MM.1S (cell line): ENCODE data around the gene CXXC4.

Source experiments
- EZH2 ChIP-seq: fragments of 300-600 bp; sonication (generic); optimal IDR thresholded peaks from 2 replicates; pipeline ENCODE3; 2017; ENCODE audit warnings: low read depth, mild to moderate bottlenecking, antibody characterized with exemption, low read length, mixed read lengths
- EZH2phosphoT487 ChIP-seq: fragments of 300-600 bp; sonication (generic); IDR thresholded peaks from 2 replicates; pipeline ENCODE4 v1.6.1; 2018; ENCODE audit warnings: antibody characterized with exemption, low read length
- TF ChIP-seq, protein P1 (sequence below): fragments of 300-600 bp; sonication (generic); IDR thresholded peaks from 2 replicates; pipeline ENCODE4 v1.5.1; 2016; ENCODE audit warnings: antibody characterized with exemption, low read length, mixed read lengths

DNA sequence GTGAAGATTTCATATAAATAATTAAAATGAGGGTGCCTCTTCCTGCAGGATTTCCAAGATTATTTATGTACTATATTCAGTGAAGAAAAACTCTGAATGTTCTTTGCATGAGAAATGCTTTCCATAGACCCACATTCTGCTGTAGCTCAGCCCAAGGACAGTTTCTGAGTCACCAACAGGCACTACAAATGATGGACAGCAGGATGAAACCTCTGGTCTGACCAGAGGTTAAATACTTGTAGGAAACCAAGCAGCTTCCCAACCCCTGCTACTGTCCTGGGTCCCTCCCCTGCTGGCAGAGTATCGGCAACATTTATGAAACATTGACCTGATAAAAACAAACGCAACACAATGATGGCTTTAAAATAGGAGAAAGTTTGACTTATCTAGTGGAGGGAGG, 73.1 kb downstream of the CXXC4 start:
- TF ChIP-seq, protein P1, sequence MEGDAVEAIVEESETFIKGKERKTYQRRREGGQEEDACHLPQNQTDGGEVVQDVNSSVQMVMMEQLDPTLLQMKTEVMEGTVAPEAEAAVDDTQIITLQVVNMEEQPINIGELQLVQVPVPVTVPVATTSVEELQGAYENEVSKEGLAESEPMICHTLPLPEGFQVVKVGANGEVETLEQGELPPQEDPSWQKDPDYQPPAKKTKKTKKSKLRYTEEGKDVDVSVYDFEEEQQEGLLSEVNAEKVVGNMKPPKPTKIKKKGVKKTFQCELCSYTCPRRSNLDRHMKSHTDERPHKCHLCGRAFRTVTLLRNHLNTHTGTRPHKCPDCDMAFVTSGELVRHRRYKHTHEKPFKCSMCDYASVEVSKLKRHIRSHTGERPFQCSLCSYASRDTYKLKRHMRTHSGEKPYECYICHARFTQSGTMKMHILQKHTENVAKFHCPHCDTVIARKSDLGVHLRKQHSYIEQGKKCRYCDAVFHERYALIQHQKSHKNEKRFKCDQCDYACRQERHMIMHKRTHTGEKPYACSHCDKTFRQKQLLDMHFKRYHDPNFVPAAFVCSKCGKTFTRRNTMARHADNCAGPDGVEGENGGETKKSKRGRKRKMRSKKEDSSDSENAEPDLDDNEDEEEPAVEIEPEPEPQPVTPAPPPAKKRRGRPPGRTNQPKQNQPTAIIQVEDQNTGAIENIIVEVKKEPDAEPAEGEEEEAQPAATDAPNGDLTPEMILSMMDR, result no peak
- no peak for TF ChIP-seq EZH2
- no peak for TF ChIP-seq EZH2phosphoT487
